Sigmoid colon (tissue), 7 donors: Measurements from ENCODE around the gene PTPRT. TPM values are rescaled to one million over a fixed set of nuclear protein-coding genes. Genes with fewer than 3 reads are reported as not detected.

Experiments used
- DNase-seq: peaks from one replicate; pipeline ENCODE4 v3.0.0-alpha.2; 2019
- H3K27ac ChIP-seq, 4 donors: fragments of 200-600 bp; sonication (generic); one replicate each; pipeline ENCODE4 v1.5.1; 2016 to 2019; ENCODE audit warnings: mild to moderate bottlenecking in 1 of 4
- H3K27me3 ChIP-seq, 3 donors: fragments of 200-600 bp; sonication (generic); one replicate each; pipeline ENCODE4 v1.5.1; 2019; ENCODE audit warnings: mild to moderate bottlenecking in 1 of 3
- H3K36me3 ChIP-seq, 4 donors: fragments of 200-600 bp; sonication (generic); one replicate each; pipeline ENCODE4 v1.5.1; 2016 to 2019
- H3K4me1 ChIP-seq, 4 donors: fragments of 200-600 bp; sonication (generic); one replicate each; pipeline ENCODE4 v1.5.1; 2017 to 2019
- H3K4me3 ChIP-seq, 4 donors: fragments of 200-600 bp; sonication (generic); one replicate each; pipeline ENCODE4 v1.5.1; 2017 to 2019; ENCODE audit warnings: mild to moderate bottlenecking in 2 of 4, moderate library complexity in 1 of 4
- H3K9me3 ChIP-seq, 4 donors: fragments of 200-600 bp in 3 of 4; sonication (generic) in 3 of 4; one replicate each; pipeline versions ENCODE4 v1.5.1 to v1.6.1; 2013 to 2019
- CTCF ChIP-seq, 4 experiments: fragments of 450-650 bp in 3 of 4; fragments of 200-600 bp in 1 of 4; IDR thresholded peaks; one replicate each; pipeline ENCODE4 v1.5.1; 2016 to 2019; ENCODE audit warnings: antibody characterized with exemption in 4 of 4, mild to moderate bottlenecking in 3 of 4, moderate library complexity in 2 of 4
- EP300 ChIP-seq, 4 donors: sonication (generic); formaldehyde crosslinking; IDR thresholded peaks; one replicate each; pipeline ENCODE4 v1.6.1; 2017; ENCODE audit warnings: antibody characterized with exemption in 4 of 4
- POLR2A ChIP-seq, 2 donors: fragments of 450-650 bp; IDR thresholded peaks; one replicate each; pipeline ENCODE4 v1.6.1; 2016; ENCODE audit warnings: antibody characterized with exemption in 2 of 2, mild to moderate bottlenecking in 2 of 2, moderate library complexity in 2 of 2
- POLR2AphosphoS5 ChIP-seq, 4 donors: sonication (generic); formaldehyde crosslinking; IDR thresholded peaks; one replicate each; pipeline ENCODE4 v1.6.1; 2017; ENCODE audit warnings: antibody characterized with exemption in 4 of 4
- WGBS, 2 donors: extraction: QIAGEN DNeasy Blood & Tissue Kit; methylation state at CpG; one replicate each; pipeline ENCODE4 v1.1.7; 2013; 5-methylcytosine and 5-hydroxymethylcytosine counted together
- intact Hi-C: fragments of 100-400 bp; cut with DNase I; formaldehyde crosslinking; loops from one replicate; pipeline ENCODE4 v1.15.1; 2023
- polyA plus RNA-seq, 3 donors: library from polyadenylated mRNA; stranded (reverse); fragments of 200-250 nt; gene quantifications; one replicate each; pipeline ENCODE4 v1.2.3, GENCODE V29; 2013
- total RNA-seq, 4 donors: library from RNA; depleted of rRNA; stranded (reverse); fragments of >200 nt; gene quantifications; one replicate each; pipeline ENCODE4 v1.1.0, GENCODE V29; 2016
- donor health status: healthy with polysubstance abuse.
- donor health status: Bipolar disorder and iron deficiency.
- donor health status: healthy.

PTPRT gene
- total and polyA plus RNA-seq, 7 donors: under 0.01 to 0.41 (median 0.12) TPM; not detected in 3

- WGBS, 2 donors: 79 to 85% methylated on average over 9 of the region's 9 CpGs
- intact Hi-C loops: no loop called here
Observed at GRCh38 chr20:43194137-43194536, 4.4 kb upstream of the PTPRT start.

GRCh38 chr20:43193443-43193842, 3.7 kb upstream of the PTPRT start:
- DNase-seq: no peak
- no peak overlapping the region for H3K4me3 ChIP-seq
- no peaks in the 10 kb centered on the region for H3K9me3 ChIP-seq
- H3K4me1 ChIP-seq: peaks cover 0 to 17% (median 11%) of the 10 kb centered on the region in 4 donors
- no peaks in the 10 kb centered on the region for H3K36me3 ChIP-seq
- H3K27me3 ChIP-seq: peaks cover 17 to 38% (median 37%) of the 10 kb centered on the region in 3 donors
- WGBS, 2 donors: 80 to 88% methylated on average over 3 of the region's 3 CpGs
- H3K27ac ChIP-seq: no peak overlapping the region
- no peak for TF ChIP-seq POLR2A (IDR thresholded peaks at IDR 0.05)
- no peak for TF ChIP-seq EP300 (IDR thresholded peaks at IDR 0.05)
- no peak for TF ChIP-seq POLR2AphosphoS5 (IDR thresholded peaks at IDR 0.05)
- no peak for TF ChIP-seq CTCF (IDR thresholded peaks at IDR 0.05)
- intact Hi-C loops: no loop called here

More at GRCh38 chr20:43194137-43194536, 4.4 kb upstream of the PTPRT start:
- H3K4me3 ChIP-seq: no peak overlapping the region
- no peaks in the 10 kb centered on the region for H3K9me3 ChIP-seq
- TF ChIP-seq POLR2A (IDR thresholded peaks at IDR 0.05) (no peak), POLR2AphosphoS5 (IDR thresholded peaks at IDR 0.05) (no peak), EP300 (IDR thresholded peaks at IDR 0.05) (no peak), CTCF (IDR thresholded peaks at IDR 0.05) (no peak)
- peaks cover 0 to 10% (median 4%) of the 10 kb centered on the region in 4 donors for H3K4me1 ChIP-seq
- H3K27ac ChIP-seq: no peak overlapping the region
- DNase-seq: no peak
- no peaks in the 10 kb centered on the region for H3K36me3 ChIP-seq
- peaks cover 10 to 31% (median 30%) of the 10 kb centered on the region in 3 donors for H3K27me3 ChIP-seq

- no peaks in the 10 kb centered on the region for H3K9me3 ChIP-seq
- TF ChIP-seq POLR2A (IDR thresholded peaks at IDR 0.05): no peak
- TF ChIP-seq CTCF (IDR thresholded peaks at IDR 0.05): peak in 1 of 4 experiments; percentile 17
- H3K4me1 ChIP-seq: peaks cover 0 to 23% (median 20%) of the 10 kb centered on the region in 4 donors
- no peak overlapping the region for H3K4me3 ChIP-seq
- no peak overlapping the region for H3K27ac ChIP-seq
- no peaks in the 10 kb centered on the region for H3K36me3 ChIP-seq
- intact Hi-C loops: no loop called here
- no peak for DNase-seq
- H3K27me3 ChIP-seq: peaks cover 21 to 45% (median 44%) of the 10 kb centered on the region in 3 donors
- 25 to 28% methylated on average over 12 of the region's 12 CpGs for WGBS, 2 donors
Observed at GRCh38 chr20:43191946-43192863, 2.5 kb upstream of the PTPRT start.

GRCh38 chr20:43191143-43191542, 1.4 kb upstream of the PTPRT start:
- no peak overlapping the region for H3K4me3 ChIP-seq
- DNase-seq: no peak
- TF ChIP-seq CTCF (IDR thresholded peaks at IDR 0.05): no peak
- TF ChIP-seq POLR2A (IDR thresholded peaks at IDR 0.05): no peak
- no peak for TF ChIP-seq POLR2AphosphoS5 (IDR thresholded peaks at IDR 0.05)
- no peak for TF ChIP-seq EP300 (IDR thresholded peaks at IDR 0.05)
- intact Hi-C loops: no loop called here
- H3K36me3 ChIP-seq: no peaks in the 10 kb centered on the region
- no peak overlapping the region for H3K27ac ChIP-seq
- H3K9me3 ChIP-seq: no peaks in the 10 kb centered on the region
- peaks cover 0 to 23% (median 20%) of the 10 kb centered on the region in 4 donors for H3K4me1 ChIP-seq
- WGBS, 2 donors: 61 to 62% methylated on average over 5 of the region's 5 CpGs
- H3K27me3 ChIP-seq: peaks cover 21 to 45% (median 44%) of the 10 kb centered on the region in 3 donors
